VCaP (cell line): ENCODE measurements around the gene LRR1.

Experiments
- H3K27ac ChIP-seq: fragments of 450-650 bp; 2 replicates; pipeline ENCODE4 v1.5.1; 2017
- TF ChIP-seq, protein P1 (sequence below): fragments of 450-650 bp; conservative IDR thresholded peaks from 2 replicates; pipeline ENCODE4 v1.5.1; 2017; ENCODE audit warnings: mild to moderate bottlenecking, moderate library complexity

The LRR1 gene, protein sequence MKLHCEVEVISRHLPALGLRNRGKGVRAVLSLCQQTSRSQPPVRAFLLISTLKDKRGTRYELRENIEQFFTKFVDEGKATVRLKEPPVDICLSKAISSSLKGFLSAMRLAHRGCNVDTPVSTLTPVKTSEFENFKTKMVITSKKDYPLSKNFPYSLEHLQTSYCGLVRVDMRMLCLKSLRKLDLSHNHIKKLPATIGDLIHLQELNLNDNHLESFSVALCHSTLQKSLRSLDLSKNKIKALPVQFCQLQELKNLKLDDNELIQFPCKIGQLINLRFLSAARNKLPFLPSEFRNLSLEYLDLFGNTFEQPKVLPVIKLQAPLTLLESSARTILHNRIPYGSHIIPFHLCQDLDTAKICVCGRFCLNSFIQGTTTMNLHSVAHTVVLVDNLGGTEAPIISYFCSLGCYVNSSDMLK

DNA sequence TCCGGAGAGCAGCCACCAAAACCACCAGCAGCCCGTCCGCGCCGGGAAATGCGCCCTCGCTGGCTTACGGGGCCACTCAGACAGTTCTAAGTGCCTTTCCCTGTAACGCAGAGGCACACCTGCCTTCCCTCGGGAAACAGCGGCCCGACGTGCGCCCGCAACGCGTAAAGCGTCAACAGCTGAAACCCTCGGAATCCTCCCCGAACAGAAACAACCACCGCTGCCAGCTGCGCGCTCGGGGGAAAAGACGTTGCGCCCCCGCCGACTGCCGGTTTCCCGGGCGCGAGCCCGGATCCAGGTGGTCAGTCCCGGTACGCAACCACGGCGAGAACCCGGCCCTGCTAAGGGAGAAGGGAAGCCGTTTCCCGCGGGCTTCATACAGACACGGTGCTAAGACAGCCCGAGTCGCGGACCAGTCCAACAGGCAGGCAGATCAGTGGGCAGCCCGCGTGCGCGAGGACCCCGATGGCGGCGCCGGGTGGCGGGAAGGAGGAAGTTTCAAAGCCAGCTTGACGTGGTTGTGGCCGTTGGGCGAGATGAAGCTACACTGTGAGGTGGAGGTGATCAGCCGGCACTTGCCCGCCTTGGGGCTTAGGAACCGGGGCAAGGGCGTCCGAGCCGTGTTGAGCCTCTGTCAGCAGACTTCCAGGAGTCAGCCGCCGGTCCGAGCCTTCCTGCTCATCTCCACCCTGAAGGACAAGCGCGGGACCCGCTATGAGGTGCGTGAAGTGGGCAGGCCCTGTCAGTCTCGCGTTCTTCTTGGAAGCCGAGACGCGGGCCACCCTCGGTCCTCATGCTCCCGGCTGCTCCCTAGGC, at the start of gene LRR1:
LRR1 (plus strand) TSS at position 456 of the 816 bp plus-strand sequence; CDS start at position 537, 81 bp downstream.
- TF ChIP-seq, protein P1, sequence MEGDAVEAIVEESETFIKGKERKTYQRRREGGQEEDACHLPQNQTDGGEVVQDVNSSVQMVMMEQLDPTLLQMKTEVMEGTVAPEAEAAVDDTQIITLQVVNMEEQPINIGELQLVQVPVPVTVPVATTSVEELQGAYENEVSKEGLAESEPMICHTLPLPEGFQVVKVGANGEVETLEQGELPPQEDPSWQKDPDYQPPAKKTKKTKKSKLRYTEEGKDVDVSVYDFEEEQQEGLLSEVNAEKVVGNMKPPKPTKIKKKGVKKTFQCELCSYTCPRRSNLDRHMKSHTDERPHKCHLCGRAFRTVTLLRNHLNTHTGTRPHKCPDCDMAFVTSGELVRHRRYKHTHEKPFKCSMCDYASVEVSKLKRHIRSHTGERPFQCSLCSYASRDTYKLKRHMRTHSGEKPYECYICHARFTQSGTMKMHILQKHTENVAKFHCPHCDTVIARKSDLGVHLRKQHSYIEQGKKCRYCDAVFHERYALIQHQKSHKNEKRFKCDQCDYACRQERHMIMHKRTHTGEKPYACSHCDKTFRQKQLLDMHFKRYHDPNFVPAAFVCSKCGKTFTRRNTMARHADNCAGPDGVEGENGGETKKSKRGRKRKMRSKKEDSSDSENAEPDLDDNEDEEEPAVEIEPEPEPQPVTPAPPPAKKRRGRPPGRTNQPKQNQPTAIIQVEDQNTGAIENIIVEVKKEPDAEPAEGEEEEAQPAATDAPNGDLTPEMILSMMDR = no peak

DNA sequence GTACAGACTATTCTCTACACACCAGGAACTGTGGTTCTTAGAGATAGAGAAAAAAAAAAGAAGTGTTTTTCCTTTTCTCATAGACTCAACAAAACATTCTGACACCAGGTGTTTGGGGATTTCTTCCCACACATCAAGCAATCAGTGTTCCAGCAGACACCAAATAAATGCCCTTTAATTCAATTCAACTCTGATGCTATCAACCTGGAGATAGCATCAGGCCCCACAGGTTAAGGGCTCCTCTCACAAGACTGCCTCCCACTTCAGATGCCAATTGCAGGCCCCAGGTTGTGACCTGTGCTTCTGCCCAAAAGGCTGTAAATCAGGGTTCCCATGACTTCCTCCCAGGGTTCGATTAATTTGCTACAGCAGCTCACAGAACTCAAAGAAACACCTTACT, 49.3 kb upstream of the LRR1 start:
- TF ChIP-seq, protein P1 = no peak
- no peak overlapping the region for H3K27ac ChIP-seq

More for the DNA sequence above, at the start of gene LRR1:
- H3K27ac ChIP-seq = peak within 1 kb of the TSS; percentile 98

DNA sequence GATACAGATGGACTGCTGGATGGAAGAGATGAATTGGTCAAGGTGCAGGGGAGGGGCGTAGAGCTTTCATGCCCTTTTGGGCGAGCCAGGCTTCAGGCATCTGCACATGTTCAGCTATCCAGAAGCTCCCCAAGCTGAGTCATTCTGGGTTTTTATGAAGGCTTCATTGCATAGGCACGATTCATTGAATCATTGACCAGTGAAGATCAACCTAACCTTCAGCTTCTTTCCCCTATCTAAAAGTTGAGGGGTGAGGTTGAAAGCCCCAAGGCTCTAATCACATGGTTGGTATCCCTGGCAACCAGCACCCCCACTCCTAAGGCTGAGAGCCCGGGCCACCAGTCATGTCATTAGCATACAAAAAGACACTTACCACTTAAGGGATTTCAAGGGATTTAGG, 48.9 kb upstream of the LRR1 start:
- H3K27ac ChIP-seq = no peak overlapping the region
- TF ChIP-seq, protein P1 = no peak

DNA sequence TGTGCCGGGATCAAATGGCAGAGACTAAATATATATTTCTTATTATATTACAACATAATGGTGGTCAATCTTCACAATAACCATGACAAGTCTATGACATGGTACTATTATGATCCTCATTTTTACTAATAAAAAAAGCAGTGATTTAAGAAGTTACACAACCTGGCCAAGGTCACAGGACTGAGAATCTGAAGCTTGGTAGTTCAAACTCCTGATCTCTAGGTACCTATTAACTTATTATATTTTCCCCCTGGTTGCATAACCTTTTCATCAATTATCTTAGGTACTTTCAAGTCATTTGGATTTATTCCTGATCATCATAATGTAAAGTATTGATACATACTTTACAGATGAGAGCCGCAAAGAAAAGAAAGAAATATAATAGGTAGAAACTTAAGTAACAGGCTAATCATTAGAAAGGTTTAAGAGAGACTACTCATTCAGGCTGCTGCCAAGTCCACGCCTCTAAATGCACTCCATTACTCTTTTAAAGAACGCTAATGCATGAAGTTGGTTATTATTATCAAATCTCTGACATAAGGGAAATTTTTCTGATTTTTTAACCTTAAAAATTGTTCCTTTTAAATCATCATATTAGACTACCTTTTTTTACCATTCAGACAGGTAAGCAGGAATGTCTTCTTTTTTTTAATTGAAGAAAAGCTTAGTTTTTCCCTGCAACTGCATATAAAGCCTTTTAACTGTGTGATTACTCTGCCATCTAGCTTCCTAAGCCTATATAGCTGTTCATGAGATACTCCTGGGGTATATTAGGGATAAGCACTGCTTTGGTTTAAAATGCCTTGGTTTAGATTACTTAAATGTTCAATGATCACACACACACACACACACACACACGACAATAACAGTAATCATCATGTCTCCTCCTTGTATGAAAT, 48.2 kb upstream of the LRR1 start:
- H3K27ac ChIP-seq = no peak overlapping the region
- TF ChIP-seq, protein P1 = peak; percentile 69

DNA sequence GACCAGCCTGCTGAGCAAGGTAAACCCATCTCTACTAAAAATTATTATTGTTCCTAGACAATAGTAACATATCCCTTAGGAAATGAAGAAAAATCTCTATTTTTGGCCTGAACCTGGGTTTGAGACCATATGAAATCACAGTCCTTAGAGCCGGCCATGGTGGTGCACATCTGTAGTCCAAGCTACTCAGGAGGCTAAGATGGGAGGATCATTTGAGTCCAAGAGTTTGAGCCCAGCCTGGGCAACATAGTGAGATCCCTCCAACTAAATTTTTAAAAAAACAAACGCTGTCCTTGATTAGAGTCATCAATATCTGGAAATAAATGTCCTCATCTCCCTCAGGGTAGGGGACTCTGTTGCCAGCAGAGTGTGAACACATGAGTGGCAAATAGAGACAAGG, 47.2 kb upstream of the LRR1 start:
- TF ChIP-seq, protein P1 = no peak
- H3K27ac ChIP-seq = no peak overlapping the region

DNA sequence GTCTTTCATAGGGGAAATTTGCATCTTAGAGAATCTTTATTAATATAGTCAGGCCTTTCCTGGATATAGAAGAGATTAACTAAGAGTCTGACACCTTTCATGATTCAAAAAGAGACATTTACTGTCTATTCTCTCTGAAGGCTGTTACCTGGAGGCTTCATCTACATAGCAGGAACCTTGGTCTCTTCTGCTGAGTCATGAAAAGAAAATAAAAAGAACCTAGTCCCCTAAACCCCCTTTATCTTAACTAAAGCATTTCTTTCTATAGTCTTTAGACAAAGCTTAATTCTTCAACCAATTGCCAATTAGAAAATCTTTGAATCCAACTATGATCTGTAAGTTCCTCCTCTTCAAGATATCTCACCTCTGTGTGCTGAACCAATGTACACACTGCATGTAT, 45.6 kb upstream of the LRR1 start:
- TF ChIP-seq, protein P1 = no peak
- H3K27ac ChIP-seq = no peak overlapping the region
